PC-9 (cell line): ENCODE data around the gene RHAG.
"Not testable (repeated sequence)": the region's sequence is repeated elsewhere in the genome, so short reads cannot be mapped to it uniquely, and the experiment has no call there.

Experiments used
- CTCF ChIP-seq: fragments of 200-600 bp; sonication (generic); conservative IDR thresholded peaks from 2 replicates; pipeline ENCODE4 v1.6.1; 2017; ENCODE audit warnings: mixed run types, antibody characterized with exemption, mild to moderate bottlenecking, moderate library complexity
- EZH2 ChIP-seq: fragments of 200-600 bp; sonication (generic); IDR thresholded peaks from 2 replicates; pipeline ENCODE4 v1.8.0; 2017; ENCODE audit warnings: antibody characterized with exemption, low read depth

- TF ChIP-seq CTCF, EZH2: not testable (repeated sequence)
These were observed 28.4 kb downstream of the RHAG start for GRCh38 chr6:49608275-49608674.
